HAP-1 (cell line): Measurements from ENCODE around the gene MAP4K1.
"Not testable (repeated sequence)": the region's sequence is repeated elsewhere in the genome, so short reads cannot be mapped to it uniquely, and the experiment has no call there.

Experiments used
- DNase-seq, 2 experiments: peaks; one replicate each; pipeline ENCODE4 v3.0.0-alpha.2; 2016 to 2020; ENCODE audit warnings: low spot score in 2 of 2
- H3K27me3 ChIP-seq: fragments of 250-450 bp; sonication (Bioruptor Pico); 2 replicates; pipeline ENCODE4 v1.5.1; 2020; ENCODE audit warnings: low read depth, mild to moderate bottlenecking, moderate library complexity
- H3K36me3 ChIP-seq: fragments of 250-450 bp; sonication (Bioruptor Pico); replicated peaks from 2 replicates; pipeline ENCODE4 v1.5.1; 2020; ENCODE audit warnings: mild to moderate bottlenecking
- H3K4me1 ChIP-seq: fragments of 250-450 bp; sonication (Bioruptor Pico); 2 replicates; pipeline ENCODE4 v1.5.1; 2020; ENCODE audit warnings: mild to moderate bottlenecking
- H3K4me3 ChIP-seq: fragments of 250-450 bp; sonication (Bioruptor Pico); 2 replicates; pipeline ENCODE4 v1.5.1; 2020; ENCODE audit warnings: mild to moderate bottlenecking, moderate library complexity
- H3K9me3 ChIP-seq: fragments of 250-450 bp; sonication (Bioruptor Pico); 2 replicates; pipeline ENCODE4 v1.5.1; 2020; ENCODE audit warnings: mild to moderate bottlenecking, moderate library complexity
- in situ Hi-C: fragments of 300-500 bp; cut with MboI; formaldehyde crosslinking; loops from 3 replicates; pipeline ENCODE4 v1.14.3; 2020; ENCODE audit warnings: low sequenced_read_pairs, inconsistent platforms, mixed read lengths

MAP4K1 gene

GRCh38 chr19:38647368-38647965 is 29.7 kb upstream of the MAP4K1 start, which contains the start of gene ACTN4:
TSS of gene ACTN4 (plus strand) at chr19:38647649. CDS start at chr19:38647746, 97 bp downstream.
- Histone ChIP-seq H3K4me1 (peaks cover 28% of the 10 kb centered on the region), H3K27me3 (no peaks in the 10 kb centered on the region), H3K36me3 (no peaks in the 10 kb centered on the region; the same call in 1 of the 2 replicates), H3K9me3 (no peaks in the 10 kb centered on the region), H3K4me3 (peak within 1 kb of the TSS; percentile 95)
- in situ Hi-C loops: loop anchor here (25.0 kb wide), 1 partner anchor 410 kb away; no protein-coding TSS in a partner anchor
- peak; percentile 87 to 99 for DNase-seq

GRCh38 chr19:38644719-38645118 is 27.0 kb upstream of the MAP4K1 start:
- H3K4me3 ChIP-seq: no peak overlapping the region
- in situ Hi-C loops: loop anchor here (25.0 kb wide), 1 partner anchor 407 kb away; no protein-coding TSS in a partner anchor
- H3K36me3 ChIP-seq: no peaks in the 10 kb centered on the region; the same call in 1 of the 2 replicates
- H3K4me1 ChIP-seq: peaks cover 9% of the 10 kb centered on the region
- DNase-seq: no peak
- H3K27me3 ChIP-seq: no peaks in the 10 kb centered on the region
- no peaks in the 10 kb centered on the region for H3K9me3 ChIP-seq

- no peak for DNase-seq
- Histone ChIP-seq H3K36me3 (peaks cover 10% of the 10 kb centered on the region), H3K27me3 (no peaks in the 10 kb centered on the region), H3K4me3 (no peak overlapping the region), H3K9me3 (no peaks in the 10 kb centered on the region), H3K4me1 (peaks cover 7% of the 10 kb centered on the region)
- in situ Hi-C loops: loop anchor here (25.0 kb wide), 1 partner anchor 405 kb away; no protein-coding TSS in a partner anchor
Observed at GRCh38 chr19:38642176-38642575, 24.4 kb upstream of the MAP4K1 start.

- Histone ChIP-seq H3K9me3 (no peaks in the 10 kb centered on the region), H3K4me1 (peaks cover 4% of the 10 kb centered on the region), H3K27me3 (no peaks in the 10 kb centered on the region), H3K36me3 (peaks cover 26% of the 10 kb centered on the region), H3K4me3 (no peak overlapping the region)
- DNase-seq: no peak
- in situ Hi-C loops: loop anchor here (25.0 kb wide), 1 partner anchor 403 kb away; no protein-coding TSS in a partner anchor
Observed at GRCh38 chr19:38640368-38640767, 22.6 kb upstream of the MAP4K1 start.

GRCh38 chr19:38639679-38640078 is 21.9 kb upstream of the MAP4K1 start:
- H3K4me1 ChIP-seq: peaks cover 4% of the 10 kb centered on the region
- H3K36me3 ChIP-seq: peaks cover 33% of the 10 kb centered on the region
- in situ Hi-C loops: loop anchor here (10.0 to 25.0 kb wide), 2 partner anchors 235 to 402 kb away; partner anchors contain the start of gene FAM98C
- DNase-seq: no peak
- no peak overlapping the region for H3K4me3 ChIP-seq
- H3K9me3 ChIP-seq: no peaks in the 10 kb centered on the region
- no peaks in the 10 kb centered on the region for H3K27me3 ChIP-seq

- H3K36me3 ChIP-seq: peaks cover 38% of the 10 kb centered on the region
- no peaks in the 10 kb centered on the region for H3K27me3 ChIP-seq
- H3K4me1 ChIP-seq: peaks cover 4% of the 10 kb centered on the region
- H3K9me3 ChIP-seq: no peaks in the 10 kb centered on the region
- no peak for DNase-seq
- in situ Hi-C loops: loop anchor here (10.0 to 25.0 kb wide), 2 partner anchors 234 to 401 kb away; partner anchors contain the start of gene FAM98C
- no peak overlapping the region for H3K4me3 ChIP-seq
Observed at GRCh38 chr19:38638461-38638860, 20.7 kb upstream of the MAP4K1 start.

GRCh38 chr19:38635483-38636399 is 18.0 kb upstream of the MAP4K1 start:
- Histone ChIP-seq H3K4me3 (no peak overlapping the region), H3K27me3 (no peaks in the 10 kb centered on the region), H3K9me3 (no peaks in the 10 kb centered on the region), H3K4me1 (peaks cover 10% of the 10 kb centered on the region), H3K36me3 (peaks cover 63% of the 10 kb centered on the region)
- DNase-seq: no peak
- in situ Hi-C loops: loop anchor here (10.0 to 25.0 kb wide), 2 partner anchors 231 to 398 kb away; partner anchors contain the start of gene FAM98C

GRCh38 chr19:38634757-38635482 is 17.2 kb upstream of the MAP4K1 start:
- in situ Hi-C loops: loop anchor here (5.0 to 25.0 kb wide), 3 partner anchors 118 to 398 kb away; partner anchors contain the start of gene FAM98C

GRCh38 chr19:38632476-38633213 is 14.9 kb upstream of the MAP4K1 start:
- DNase-seq: no peak
- H3K27me3 ChIP-seq: no peaks in the 10 kb centered on the region
- in situ Hi-C loops: loop anchor here (5.0 to 25.0 kb wide), 3 partner anchors 115 to 395 kb away; partner anchors contain the start of gene FAM98C
- H3K4me1 ChIP-seq: peaks cover 10% of the 10 kb centered on the region
- H3K36me3 ChIP-seq: peaks cover 82% of the 10 kb centered on the region
- no peak overlapping the region for H3K4me3 ChIP-seq
- no peaks in the 10 kb centered on the region for H3K9me3 ChIP-seq

More at GRCh38 chr19:38634757-38635482, 17.2 kb upstream of the MAP4K1 start:
- H3K27me3 ChIP-seq: no peaks in the 10 kb centered on the region
- no peaks in the 10 kb centered on the region for H3K9me3 ChIP-seq
- H3K4me1 ChIP-seq: peaks cover 10% of the 10 kb centered on the region
- no peak overlapping the region for H3K4me3 ChIP-seq
- peaks cover 70% of the 10 kb centered on the region for H3K36me3 ChIP-seq
- DNase-seq: peak in 1 of 2 experiments; percentile 85

- peak in 1 of 2 experiments; percentile 44 for DNase-seq
- not testable (repeated sequence) for H3K4me1 ChIP-seq, H3K4me3 ChIP-seq, H3K9me3 ChIP-seq, H3K27me3 ChIP-seq
- in situ Hi-C loops: loop anchor here (5.0 to 25.0 kb wide), 3 partner anchors 115 to 395 kb away; partner anchors contain the start of gene FAM98C
- H3K36me3 ChIP-seq: peaks cover 84% of the 10 kb centered on the region
Observed at GRCh38 chr19:38631811-38632475, 14.2 kb upstream of the MAP4K1 start.

GRCh38 chr19:38631301-38631700 is 13.5 kb upstream of the MAP4K1 start:
- H3K4me3 ChIP-seq, H3K27me3 ChIP-seq, DNase-seq, H3K9me3 ChIP-seq, H3K4me1 ChIP-seq: not testable (repeated sequence)
- in situ Hi-C loops: loop anchor here (5.0 to 25.0 kb wide), 3 partner anchors 114 to 394 kb away; partner anchors contain the start of gene FAM98C
- peaks cover 84% of the 10 kb centered on the region for H3K36me3 ChIP-seq

GRCh38 chr19:38629568-38629967 is 11.8 kb upstream of the MAP4K1 start:
- H3K9me3 ChIP-seq: no peaks in the 10 kb centered on the region
- in situ Hi-C loops: loop anchor here (25.0 kb wide), 1 partner anchor 392 kb away; no protein-coding TSS in a partner anchor
- H3K4me3 ChIP-seq: no peak overlapping the region
- no peaks in the 10 kb centered on the region for H3K27me3 ChIP-seq
- no peak for DNase-seq
- peaks cover 84% of the 10 kb centered on the region for H3K36me3 ChIP-seq
- peaks cover 10% of the 10 kb centered on the region for H3K4me1 ChIP-seq
